K562 (cell line): ENCODE results near the gene CCDC106.

Source experiments
- BRCA1 ChIP-seq, 2 experiments: fragments of 450-650 bp in 1 of 2; sonication (generic) in 1 of 2; formaldehyde crosslinking in 1 of 2; IDR thresholded peaks; 2 replicates each; pipeline versions ENCODE4 v1.5.0 to v1.6.1; 2017 to 2020; ENCODE audit warnings: mild to moderate bottlenecking in 1 of 2, missing genetic modification reagents in 1 of 2
- HDGF ChIP-seq: fragments of 450-650 bp; IDR thresholded peaks from 2 replicates; pipeline ENCODE4 v1.6.1; 2016
- NR1H2 ChIP-seq: sonication (generic); formaldehyde crosslinking; IDR thresholded peaks from 2 replicates; pipeline ENCODE4 v1.4.0; 2020; ENCODE audit warnings: mild to moderate bottlenecking, missing genetic modification reagents
- POLR2A ChIP-seq: fragments of 450-650 bp; conservative IDR thresholded peaks from 2 replicates; pipeline ENCODE4 v1.6.1; 2016
- TARDBP ChIP-seq: fragments of 450-650 bp; IDR thresholded peaks from 2 replicates; pipeline ENCODE4 v1.6.1; 2016
- ZZZ3 ChIP-seq: fragments of 450-650 bp; IDR thresholded peaks from 2 replicates; pipeline ENCODE4 v1.6.1; 2016; ENCODE audit warnings: antibody characterized with exemption, mild to moderate bottlenecking, moderate library complexity

GRCh38 chr19:55694656-55695491, 46.9 kb downstream of the CCDC106 start:
- no peak for TF ChIP-seq NR1H2
- TF ChIP-seq TARDBP = no peak
- no peak for TF ChIP-seq POLR2A
- TF ChIP-seq BRCA1 (IDR thresholded peaks at IDR 0.05) = no peak
- TF ChIP-seq BRCA1 (CRISPR knock-in tag; IDR thresholded peaks at IDR 0.05) = no peak
- no peak for TF ChIP-seq ZZZ3
- TF ChIP-seq HDGF = no peak
